HUES64 (cell line): Measurements from ENCODE around the gene ETV3.

Experiments
- H3K27ac ChIP-seq: 2 replicates; pipeline ENCODE4 v1.7.0; 2013; ENCODE audit warnings: low read depth, low read length, inconsistent platforms
- H3K27me3 ChIP-seq: 2 replicates; pipeline ENCODE4 v1.6.1; 2013; ENCODE audit warnings: mild to moderate bottlenecking, low read length; ENCODE audit not compliant: insufficient read depth
- H3K36me3 ChIP-seq: 2 replicates; pipeline ENCODE4 v1.6.1; 2013; ENCODE audit warnings: mild to moderate bottlenecking, low read length; ENCODE audit not compliant: insufficient read depth
- H3K4me1 ChIP-seq: 2 replicates; pipeline ENCODE4 v1.6.1; 2013; ENCODE audit warnings: mild to moderate bottlenecking, low read length, moderate library complexity; ENCODE audit not compliant: insufficient read depth
- H3K4me3 ChIP-seq: 2 replicates; pipeline ENCODE4 v1.5.1; 2013; ENCODE audit warnings: mild to moderate bottlenecking, low read length, moderate library complexity
- H3K9ac ChIP-seq: 2 replicates; pipeline ENCODE4 v1.6.1; 2013; ENCODE audit warnings: mild to moderate bottlenecking, low read depth, low read length
- H3K9me3 ChIP-seq: 2 replicates; pipeline ENCODE4 v1.6.1; 2013; ENCODE audit warnings: low read depth, low read length; ENCODE audit not compliant: insufficient read depth
- WGBS: fragments of 150-250, 120-280 bp; methylation state at CpG from one replicate; pipeline ENCODE4 v1.1.7; 2013; ENCODE audit warnings: missing lambda C conversion rate; 5-methylcytosine and 5-hydroxymethylcytosine counted together

Gene ETV3

DNA sequence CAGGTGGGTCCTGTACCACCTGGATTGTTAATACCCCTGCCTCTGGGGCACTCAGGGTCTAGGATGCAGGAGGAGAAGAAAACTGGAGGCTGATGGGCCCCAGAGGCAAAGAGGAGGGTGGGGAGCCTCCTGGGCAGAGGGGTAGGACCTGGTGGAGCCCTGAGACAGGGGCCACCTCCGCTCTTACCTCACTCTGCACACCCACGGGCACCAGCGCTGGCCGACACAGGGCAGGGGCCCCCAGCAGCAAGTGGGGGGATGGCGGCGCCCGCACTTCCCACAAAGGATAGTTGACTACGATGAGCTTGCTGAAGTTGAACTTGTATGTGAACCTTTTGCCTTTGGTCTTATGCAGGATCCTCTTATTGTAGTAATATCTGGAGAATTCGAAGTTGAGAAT lies 39.7 kb downstream of the ETV3 start:
- H3K4me3 ChIP-seq = no peak overlapping the region
- no peak overlapping the region for H3K9ac ChIP-seq
- 96% methylated on average over 9 of the region's 9 CpGs for WGBS
- H3K27ac ChIP-seq = no peak overlapping the region
- H3K9me3 ChIP-seq = no peaks in the 10 kb centered on the region
- no peaks in the 10 kb centered on the region for H3K27me3 ChIP-seq
- no peaks in the 10 kb centered on the region for H3K4me1 ChIP-seq
- H3K36me3 ChIP-seq = no peaks in the 10 kb centered on the region

DNA sequence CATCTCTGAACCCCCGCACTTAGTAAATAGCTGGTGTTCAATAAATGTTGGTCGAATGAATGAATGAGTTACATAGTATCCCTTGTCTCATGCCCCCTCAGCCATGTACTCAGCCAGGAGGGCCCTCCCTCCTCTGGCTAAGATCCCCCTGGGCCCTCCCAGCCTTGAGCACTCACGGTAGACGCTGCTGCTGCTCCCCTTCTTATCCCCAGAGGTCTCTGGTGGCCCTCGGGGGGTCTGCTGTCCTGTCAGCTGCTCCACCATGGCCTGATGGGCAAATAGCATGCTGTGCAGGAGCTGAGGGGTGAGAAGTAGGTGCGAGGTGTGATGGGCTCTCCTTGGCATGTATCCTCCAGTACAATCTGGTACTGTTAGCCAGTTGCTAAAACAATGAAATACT lies 40.5 kb downstream of the ETV3 start:
- WGBS = 90% methylated on average over 6 of the region's 6 CpGs

DNA sequence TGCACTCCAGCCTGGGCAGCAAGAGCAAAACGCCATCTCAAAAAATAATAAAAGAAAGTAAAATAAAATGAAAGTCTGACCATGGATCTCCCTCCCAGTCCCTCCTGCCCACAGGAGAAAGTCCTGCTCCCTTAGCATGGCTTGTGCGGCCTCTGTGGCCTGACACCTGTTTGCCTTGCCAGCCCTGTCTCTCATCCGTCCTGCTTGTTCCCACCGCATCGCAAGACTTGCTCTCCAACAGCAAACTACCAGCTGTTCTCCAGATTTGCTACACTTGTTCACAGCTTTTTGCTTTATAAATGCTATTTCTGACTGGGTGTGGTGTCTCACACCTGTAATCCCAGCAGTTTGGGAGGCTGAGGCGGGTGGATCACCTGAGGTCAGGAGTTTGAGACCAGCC lies 41.3 kb downstream of the ETV3 start:
- no peaks in the 10 kb centered on the region for H3K27me3 ChIP-seq
- no peaks in the 10 kb centered on the region for H3K4me1 ChIP-seq
- no peaks in the 10 kb centered on the region for H3K36me3 ChIP-seq
- H3K9ac ChIP-seq = no peak overlapping the region
- WGBS = 79% methylated on average over 5 of the region's 6 CpGs
- no peaks in the 10 kb centered on the region for H3K9me3 ChIP-seq
- no peak overlapping the region for H3K4me3 ChIP-seq
- H3K27ac ChIP-seq = no peak overlapping the region

More for the DNA sequence above, 40.5 kb downstream of the ETV3 start:
- Histone ChIP-seq H3K4me1 (no peaks in the 10 kb centered on the region), H3K27ac (no peak overlapping the region), H3K4me3 (no peak overlapping the region), H3K27me3 (no peaks in the 10 kb centered on the region), H3K36me3 (no peaks in the 10 kb centered on the region), H3K9me3 (no peaks in the 10 kb centered on the region), H3K9ac (no peak overlapping the region)

DNA sequence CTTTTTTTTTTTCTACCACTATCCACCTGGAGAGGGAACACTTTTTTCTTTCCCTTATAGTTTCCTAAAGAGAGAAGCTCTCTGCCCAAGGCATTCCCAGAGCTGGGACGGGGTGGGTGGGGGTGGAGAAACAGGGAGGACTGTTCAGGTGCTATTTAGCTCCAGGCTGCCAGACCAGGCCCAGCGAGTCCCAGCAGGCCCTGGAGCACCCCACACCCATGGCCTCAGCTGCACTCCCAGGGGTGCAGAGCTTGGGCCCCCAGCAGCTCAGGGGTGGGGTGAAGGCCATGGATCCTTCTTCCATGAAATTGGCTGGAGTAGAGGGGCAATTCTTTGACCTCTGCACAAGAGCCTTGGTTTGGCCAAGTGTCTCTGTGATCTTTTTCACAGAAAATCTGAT lies 42.6 kb downstream of the ETV3 start:
- H3K4me3 ChIP-seq = no peak overlapping the region
- H3K4me1 ChIP-seq = peaks cover 2% of the 10 kb centered on the region; the same call in 1 of the 2 replicates
- H3K27ac ChIP-seq = no peak overlapping the region
- H3K9ac ChIP-seq = no peak overlapping the region
- no peaks in the 10 kb centered on the region for H3K27me3 ChIP-seq
- no peaks in the 10 kb centered on the region for H3K9me3 ChIP-seq
- no peaks in the 10 kb centered on the region for H3K36me3 ChIP-seq
- 90% methylated on average over 2 of the region's 2 CpGs for WGBS

DNA sequence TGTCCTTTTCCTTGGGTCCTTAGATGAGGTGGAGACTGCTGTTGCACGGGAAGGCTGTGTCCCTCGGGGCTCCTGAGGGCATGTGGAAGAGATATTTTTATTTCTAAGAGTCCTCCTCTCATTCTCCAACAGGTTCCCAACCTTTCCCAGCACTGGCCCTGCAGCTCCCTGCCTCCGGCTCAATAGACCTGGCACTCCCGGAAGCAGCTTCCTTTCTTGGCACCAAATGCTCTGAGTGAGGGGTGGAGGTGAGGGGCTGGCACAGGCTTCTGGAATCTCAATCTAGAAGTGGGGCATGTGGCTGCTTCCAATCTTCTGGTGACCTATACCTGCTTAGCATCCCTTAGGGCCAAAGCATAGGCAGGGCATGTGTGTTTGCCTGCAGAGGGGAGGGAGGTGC lies 43.1 kb downstream of the ETV3 start:
- H3K36me3 ChIP-seq = no peaks in the 10 kb centered on the region
- 95% methylated on average over 2 of the region's 4 CpGs for WGBS
- H3K4me1 ChIP-seq = peaks cover 6% of the 10 kb centered on the region; the same call in 1 of the 2 replicates
- H3K9me3 ChIP-seq = no peaks in the 10 kb centered on the region
- H3K9ac ChIP-seq = no peak overlapping the region
- H3K27me3 ChIP-seq = no peaks in the 10 kb centered on the region
- H3K4me3 ChIP-seq = no peak overlapping the region
- H3K27ac ChIP-seq = no peak overlapping the region

DNA sequence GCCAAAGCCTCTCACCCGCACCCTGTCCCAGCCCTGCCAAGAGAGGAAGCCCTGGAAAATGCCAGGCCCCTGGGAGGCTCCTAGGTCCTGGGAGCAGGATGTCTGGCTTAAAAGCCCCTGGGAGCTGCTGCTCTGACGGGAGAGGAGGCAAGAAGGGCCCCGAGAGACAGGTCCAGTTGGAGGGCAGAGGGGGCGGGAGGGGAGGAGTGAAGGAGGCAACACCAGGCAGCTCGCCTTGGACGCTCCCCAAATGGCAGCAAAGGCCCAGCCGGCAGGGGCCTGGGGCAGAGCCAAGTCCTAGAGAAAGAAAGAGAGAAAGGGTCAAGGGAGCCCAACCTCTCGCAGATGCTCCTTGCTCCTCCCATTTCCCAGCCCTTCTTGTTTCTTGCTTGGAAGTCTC lies 45.4 kb downstream of the ETV3 start:
- Histone ChIP-seq H3K4me3 (no peak overlapping the region), H3K27ac (no peak overlapping the region), H3K9me3 (no peaks in the 10 kb centered on the region), H3K9ac (no peak overlapping the region), H3K4me1 (peaks cover 6% of the 10 kb centered on the region; the same call in 1 of the 2 replicates), H3K27me3 (no peaks in the 10 kb centered on the region), H3K36me3 (no peaks in the 10 kb centered on the region)
- WGBS = 77% methylated on average over 7 of the region's 8 CpGs

DNA sequence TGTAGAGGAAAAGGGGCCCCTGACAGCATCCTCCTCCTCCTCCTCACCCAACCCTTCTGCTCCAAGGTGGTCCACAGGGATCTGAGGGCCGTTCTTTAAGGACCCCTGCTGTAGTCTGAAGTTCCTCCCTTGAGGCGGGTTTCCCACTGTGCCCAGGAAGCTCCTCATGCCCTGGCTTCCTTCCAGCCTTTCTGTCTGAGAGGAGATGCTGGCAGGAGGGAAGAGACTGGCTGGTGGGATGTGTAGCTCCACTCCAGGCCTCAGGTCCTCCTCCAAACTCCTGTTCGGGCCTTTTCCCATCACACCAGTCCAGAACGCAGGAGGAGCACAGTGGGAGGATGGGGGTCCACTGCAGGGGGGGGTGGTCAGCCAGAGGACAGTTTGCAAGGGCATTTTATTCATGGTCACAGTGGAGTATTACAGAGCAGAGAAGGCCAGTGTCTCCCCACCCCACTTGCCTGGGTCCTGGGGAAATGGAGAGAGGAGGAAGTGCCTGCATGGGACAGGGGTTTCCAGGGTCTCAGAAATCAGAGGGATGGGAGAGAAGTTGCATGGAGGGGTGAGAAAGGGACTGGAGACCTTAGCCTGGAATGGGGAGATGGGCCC lies 46.4 kb downstream of the ETV3 start:
- H3K4me1 ChIP-seq = peaks cover 6% of the 10 kb centered on the region; the same call in 1 of the 2 replicates
- 77% methylated on average over 4 of the region's 4 CpGs for whole genome bisulfite sequencing
- no peaks in the 10 kb centered on the region for H3K27me3 ChIP-seq
- no peak overlapping the region for H3K9ac ChIP-seq
- H3K4me3 ChIP-seq = no peak overlapping the region
- no peaks in the 10 kb centered on the region for H3K36me3 ChIP-seq
- no peak overlapping the region for H3K27ac ChIP-seq
- no peaks in the 10 kb centered on the region for H3K9me3 ChIP-seq

DNA sequence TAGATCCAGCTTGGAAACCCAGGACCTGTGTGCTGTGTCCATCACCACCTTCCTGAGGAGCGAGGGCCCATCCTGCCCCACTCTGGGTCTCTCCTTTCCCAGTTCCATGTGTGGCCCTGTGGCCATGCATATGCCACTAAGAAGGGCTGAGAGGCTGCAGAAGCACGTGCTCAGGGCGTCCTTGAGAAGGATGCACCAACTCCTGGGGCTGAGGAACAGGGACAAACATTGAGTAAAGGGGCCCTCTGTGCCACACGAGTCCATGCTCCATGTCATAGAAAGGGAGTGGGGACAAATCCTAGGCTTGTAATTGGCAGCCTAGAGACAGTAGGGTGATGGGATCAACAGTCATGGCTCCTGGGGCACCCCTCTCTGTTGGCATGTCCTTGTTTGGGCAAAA lies 47.0 kb downstream of the ETV3 start:
- Histone ChIP-seq H3K4me1 (peaks cover 6% of the 10 kb centered on the region; the same call in 1 of the 2 replicates), H3K36me3 (no peaks in the 10 kb centered on the region), H3K9ac (no peak overlapping the region), H3K9me3 (no peaks in the 10 kb centered on the region), H3K27ac (no peak overlapping the region), H3K27me3 (no peaks in the 10 kb centered on the region), H3K4me3 (no peak overlapping the region)
- 93% methylated on average over 4 of the region's 4 CpGs for WGBS

DNA sequence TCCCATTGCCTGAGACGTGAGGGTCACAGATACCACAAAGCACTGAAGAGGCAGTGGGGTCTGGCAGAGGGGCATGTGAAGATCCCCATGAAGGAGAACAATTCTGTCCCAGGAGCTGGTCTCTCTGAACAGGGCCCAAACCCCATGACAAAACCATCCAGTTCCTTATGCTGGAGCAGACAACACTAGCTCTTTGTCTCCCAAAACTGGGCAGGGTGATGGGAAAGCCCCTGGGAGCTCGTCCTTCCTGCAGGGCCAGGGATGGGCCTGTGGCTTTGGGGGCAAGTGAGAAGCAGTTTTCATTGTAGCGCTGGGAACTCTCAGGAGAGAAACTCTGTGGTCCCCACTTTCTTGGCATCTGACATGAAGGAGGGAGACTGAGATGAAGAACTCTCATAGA lies 47.4 kb downstream of the ETV3 start:
- Histone ChIP-seq H3K36me3 (no peaks in the 10 kb centered on the region), H3K27ac (no peak overlapping the region), H3K27me3 (no peaks in the 10 kb centered on the region), H3K4me1 (peaks cover 6% of the 10 kb centered on the region; the same call in 1 of the 2 replicates), H3K9me3 (no peaks in the 10 kb centered on the region), H3K9ac (no peak overlapping the region), H3K4me3 (no peak overlapping the region)
- WGBS = 83% methylated on average over 3 of the region's 3 CpGs

DNA sequence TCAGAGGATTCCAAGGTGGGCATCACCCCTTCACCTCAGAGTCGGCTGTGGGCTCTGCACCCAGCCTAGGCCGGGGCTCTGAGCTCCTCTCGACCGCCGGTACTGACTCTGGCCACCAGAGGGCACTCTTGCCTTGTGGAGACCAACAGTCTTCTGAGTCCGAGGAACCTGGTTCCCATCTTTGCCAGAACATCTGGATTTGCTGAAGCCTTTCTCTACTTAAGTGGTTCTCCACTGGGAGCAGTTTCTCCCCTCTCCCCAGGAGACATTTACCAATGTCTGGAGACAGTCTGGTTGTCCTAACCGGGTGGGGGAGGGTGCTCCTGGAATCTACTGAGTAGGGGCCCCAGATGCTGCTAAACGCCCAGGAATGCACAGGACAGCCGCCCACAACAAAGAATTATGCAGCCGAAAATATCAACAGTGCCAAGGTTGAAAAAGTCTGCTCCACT lies 48.0 kb downstream of the ETV3 start:
- no peaks in the 10 kb centered on the region for H3K9me3 ChIP-seq
- H3K4me1 ChIP-seq = peaks cover 6% of the 10 kb centered on the region; the same call in 1 of the 2 replicates
- no peaks in the 10 kb centered on the region for H3K36me3 ChIP-seq
- H3K27me3 ChIP-seq = no peaks in the 10 kb centered on the region
- 35% methylated on average over 10 of the region's 10 CpGs for WGBS
- no peak overlapping the region for H3K9ac ChIP-seq
- H3K27ac ChIP-seq = no peak overlapping the region
- no peak overlapping the region for H3K4me3 ChIP-seq

DNA sequence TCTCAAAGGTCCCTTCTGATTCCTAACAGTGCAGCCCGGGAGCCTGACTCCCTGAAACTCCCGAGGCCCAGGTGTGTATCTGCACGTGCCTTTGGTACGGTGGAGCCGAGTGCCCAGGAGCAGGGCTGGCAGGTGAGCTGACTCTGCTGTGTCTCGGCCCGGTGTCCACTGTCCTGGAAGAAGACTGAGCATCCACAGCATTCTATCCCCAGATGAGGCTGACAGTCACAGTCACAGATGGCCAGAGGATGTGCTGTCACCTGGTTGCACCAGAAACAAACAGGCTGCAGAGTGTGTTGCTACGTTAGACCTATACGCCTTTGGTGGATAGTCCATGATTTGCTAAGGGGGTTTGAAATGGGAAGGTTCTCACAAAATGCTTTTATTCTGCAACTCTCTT lies 48.4 kb downstream of the ETV3 start:
- WGBS = 95% methylated on average over 9 of the region's 9 CpGs
- H3K9me3 ChIP-seq = no peaks in the 10 kb centered on the region
- no peaks in the 10 kb centered on the region for H3K36me3 ChIP-seq
- no peaks in the 10 kb centered on the region for H3K27me3 ChIP-seq
- H3K9ac ChIP-seq = no peak overlapping the region
- H3K27ac ChIP-seq = no peak overlapping the region
- H3K4me3 ChIP-seq = no peak overlapping the region
- H3K4me1 ChIP-seq = peaks cover 6% of the 10 kb centered on the region; the same call in 1 of the 2 replicates

DNA sequence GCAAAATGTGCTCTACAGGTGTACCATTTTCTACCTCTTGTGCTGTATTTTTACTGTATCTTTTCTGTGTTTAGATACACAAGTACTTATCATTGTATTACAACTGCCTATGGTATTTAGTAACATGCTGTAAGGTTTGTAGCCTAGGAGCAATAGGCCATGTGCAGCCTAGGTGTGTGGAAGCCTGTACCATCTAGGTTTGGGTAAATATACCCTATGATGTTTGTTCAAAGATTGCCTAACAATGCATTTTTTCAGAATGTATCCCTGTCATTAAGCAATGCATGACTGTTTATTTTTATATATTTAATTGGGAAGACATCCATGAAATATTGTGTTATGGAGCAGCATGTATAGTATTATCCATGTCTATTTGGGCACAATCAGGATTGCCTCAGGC lies 49.6 kb downstream of the ETV3 start:
- Histone ChIP-seq H3K9me3 (no peaks in the 10 kb centered on the region), H3K36me3 (no peaks in the 10 kb centered on the region), H3K4me1 (peaks cover 6% of the 10 kb centered on the region; the same call in 1 of the 2 replicates), H3K27ac (no peak overlapping the region), H3K4me3 (no peak overlapping the region), H3K9ac (no peak overlapping the region), H3K27me3 (no peaks in the 10 kb centered on the region)
